GM23338 (cell line): ENCODE results near the gene GRID1.

ENCODE experiments used
- CREB1 ChIP-seq: fragments of 250-450 bp; sonication (Bioruptor Pico); IDR thresholded peaks from 2 replicates; pipeline ENCODE4 v1.5.0; 2020; ENCODE audit warnings: low read depth, mild to moderate bottlenecking, moderate library complexity
- CTCF ChIP-seq, 2 experiments: fragments of 200-600 bp in 1 of 2; sonication (generic) in 1 of 2; conservative IDR thresholded peaks; 2 replicates each; pipeline versions ENCODE4 v1.5.1 to v1.6.1; 2016 to 2017; ENCODE audit warnings: antibody characterized with exemption in 2 of 2, low read depth in 2 of 2, mild to moderate bottlenecking in 2 of 2, moderate library complexity in 1 of 2
- EZH2 ChIP-seq: fragments of 200-600 bp; sonication (generic); IDR thresholded peaks from one replicate; pipeline ENCODE4 v1.8.0; 2017; ENCODE audit warnings: antibody characterized with exemption, mild to moderate bottlenecking, low read depth; ENCODE audit not compliant: unreplicated experiment
- EZH2phosphoT487 ChIP-seq: fragments of 200-600 bp; sonication (generic); IDR thresholded peaks from one replicate; pipeline ENCODE4 v1.8.1; 2018; ENCODE audit warnings: antibody characterized with exemption; ENCODE audit not compliant: unreplicated experiment
- JUNB ChIP-seq: IDR thresholded peaks from one replicate; pipeline ENCODE4 v1.6.1; 2016; ENCODE audit warnings: antibody characterized with exemption; ENCODE audit not compliant: unreplicated experiment
- NANOG ChIP-seq: IDR thresholded peaks from 2 replicates; pipeline ENCODE4 v1.6.1; 2016; ENCODE audit warnings: antibody characterized with exemption, borderline replicate concordance
- POLR2AphosphoS5 ChIP-seq: IDR thresholded peaks from 2 replicates; pipeline ENCODE4 v1.6.1; 2016; ENCODE audit warnings: antibody characterized with exemption, low read depth
- REST ChIP-seq: IDR thresholded peaks from one replicate; pipeline ENCODE4 v1.6.1; 2018; ENCODE audit warnings: antibody characterized with exemption; ENCODE audit not compliant: unreplicated experiment
- ZNF331 ChIP-seq: fragments of 250-450 bp; sonication (Bioruptor Pico); IDR thresholded peaks from 2 replicates; pipeline ENCODE4 v1.5.0; 2020; ENCODE audit warnings: low read depth, mild to moderate bottlenecking, moderate library complexity

- TF ChIP-seq EZH2 (peak; percentile 57), REST (no peak), CTCF (conservative IDR thresholded peaks at IDR 0.05; ENCODE audit: low read depth in 2 of 2) (no peak), CREB1 (no peak), POLR2AphosphoS5 (no peak), EZH2phosphoT487 (peak; percentile 57), ZNF331 (CRISPR knock-in tag) (no peak), NANOG (no peak), JUNB (no peak)
Observed at GRCh38 chr10:86367152-86367951, 757 bp upstream of the GRID1 start.
